Dedifferentiated amniotic fluid mesenchymal stem cell (primary cell): Measurements from ENCODE around the gene SPTLC2.
"Not testable (repeated sequence)": the region's sequence is repeated elsewhere in the genome, so short reads cannot be mapped to it uniquely, and the experiment has no call there.

Experiments used
- DNase-seq: peaks from one replicate; pipeline ENCODE4 v3.0.0-alpha.2; 2016; ENCODE audit errors: extremely low spot score

The SPTLC2 gene

GRCh38 chr14:77616454-77617229, at the start of gene SPTLC2:
Gene SPTLC2, minus strand, starts transcription at chr14:77616637. Its CDS starts 58 bp downstream, at chr14:77616579.
- DNase-seq: peak; percentile 99

GRCh38 chr14:77663293-77663692, 46.9 kb upstream of the SPTLC2 start:
- DNase-seq: no peak

- DNase-seq: not testable (repeated sequence)
Measured at GRCh38 chr14:77661562-77661961, 45.1 kb upstream of the SPTLC2 start.

- no peak for DNase-seq
Measured at GRCh38 chr14:77660754-77661153, 44.3 kb upstream of the SPTLC2 start.

- no peak for DNase-seq
Measured at GRCh38 chr14:77659831-77660230, 43.4 kb upstream of the SPTLC2 start.

- no peak for DNase-seq
Measured at GRCh38 chr14:77657280-77657679, 40.8 kb upstream of the SPTLC2 start.

- DNase-seq: no peak
Measured at GRCh38 chr14:77654001-77654441, 37.6 kb upstream of the SPTLC2 start.

GRCh38 chr14:77649326-77649725, 32.9 kb upstream of the SPTLC2 start:
- DNase-seq: no peak

GRCh38 chr14:77648520-77649200, 32.2 kb upstream of the SPTLC2 start:
- no peak for DNase-seq

GRCh38 chr14:77647853-77648252, 31.4 kb upstream of the SPTLC2 start:
- DNase-seq: no peak

- no peak for DNase-seq
Measured at GRCh38 chr14:77646907-77647306, 30.5 kb upstream of the SPTLC2 start.

- DNase-seq: no peak
Measured at GRCh38 chr14:77645520-77646230, 29.2 kb upstream of the SPTLC2 start.

- DNase-seq: no peak
Measured at GRCh38 chr14:77642407-77642806, 26.0 kb upstream of the SPTLC2 start.

GRCh38 chr14:77641534-77642341, 25.3 kb upstream of the SPTLC2 start:
- no peak for DNase-seq

- DNase-seq: no peak
Measured at GRCh38 chr14:77640756-77641533, 24.5 kb upstream of the SPTLC2 start.

GRCh38 chr14:77638771-77639171, 22.3 kb upstream of the SPTLC2 start:
- DNase-seq: peak; percentile 71

- not testable (repeated sequence) for DNase-seq
Measured at GRCh38 chr14:77635869-77636268, 19.4 kb upstream of the SPTLC2 start.

GRCh38 chr14:77635466-77635865, 19.0 kb upstream of the SPTLC2 start:
- not testable (repeated sequence) for DNase-seq

GRCh38 chr14:77630111-77630510, 13.7 kb upstream of the SPTLC2 start:
- no peak for DNase-seq

- DNase-seq: no peak
Measured at GRCh38 chr14:77625360-77625759, 8.9 kb upstream of the SPTLC2 start.

- no peak for DNase-seq
Measured at GRCh38 chr14:77623201-77623600, 6.8 kb upstream of the SPTLC2 start.
